MM.1S (cell line): ENCODE data around the gene FAM163A.
"Not testable (repeated sequence)": the region's sequence is repeated elsewhere in the genome, so short reads cannot be mapped to it uniquely, and the experiment has no call there.

Experiments used
- DNase-seq: peaks from one replicate; pipeline ENCODE4 v3.0.0-alpha.2; 2015
- H2AFZ ChIP-seq: fragments of 300-600 bp; sonication (generic); 2 replicates; pipeline ENCODE4 v1.6.0; 2016; ENCODE audit warnings: antibody characterized with exemption, low read length
- H3F3A ChIP-seq: fragments of 300-600 bp; sonication (generic); 2 replicates; pipeline ENCODE4 v1.6.1; 2016; ENCODE audit warnings: mild to moderate bottlenecking, antibody characterized with exemption, low read length, moderate library complexity, mixed read lengths; ENCODE audit not compliant: insufficient read depth
- H3K27ac ChIP-seq: fragments of 300-600 bp; sonication (generic); 2 replicates; pipeline ENCODE4 v1.5.1; 2016; ENCODE audit warnings: mild to moderate bottlenecking, low read length
- H3K27me3 ChIP-seq: fragments of 300-600 bp; sonication (generic); replicated peaks from 2 replicates; pipeline ENCODE4 v1.6.0; 2016; ENCODE audit warnings: low read length; ENCODE audit not compliant: insufficient read depth
- H3K36me3 ChIP-seq: fragments of 300-600 bp; sonication (generic); replicated peaks from 2 replicates; pipeline ENCODE4 v1.6.1; 2016; ENCODE audit warnings: mild to moderate bottlenecking, low read length, mixed read lengths; ENCODE audit not compliant: insufficient read depth
- H3K4me1 ChIP-seq: fragments of 300-600 bp; sonication (generic); 2 replicates; pipeline ENCODE4 v1.6.1; 2016; ENCODE audit warnings: low read length, mixed read lengths
- H3K4me2 ChIP-seq: fragments of 300-600 bp; sonication (generic); 2 replicates; pipeline ENCODE4 v1.6.0; 2016; ENCODE audit warnings: low read depth, low read length
- H3K4me3 ChIP-seq: fragments of 300-600 bp; sonication (generic); 2 replicates; pipeline ENCODE4 v1.5.1; 2016; ENCODE audit warnings: low read length, mixed read lengths
- H3K79me2 ChIP-seq: fragments of 300-600 bp; sonication (generic); 2 replicates; pipeline ENCODE4 v1.6.1; 2016; ENCODE audit warnings: mixed run types, low read length, mixed read lengths
- H3K9ac ChIP-seq: fragments of 300-600 bp; sonication (generic); 2 replicates; pipeline ENCODE4 v1.6.1; 2016; ENCODE audit warnings: low read length, mixed read lengths
- H3K9me2 ChIP-seq: fragments of 300-600 bp; sonication (generic); replicated peaks from 2 replicates; pipeline ENCODE4 v1.6.1; 2016; ENCODE audit warnings: mild to moderate bottlenecking, low read length, mixed read lengths; ENCODE audit not compliant: insufficient read depth
- H3K9me3 ChIP-seq: fragments of 300-600 bp; sonication (generic); replicated peaks from 2 replicates; pipeline ENCODE4 v1.6.1; 2016; ENCODE audit warnings: mild to moderate bottlenecking, low read length, mixed read lengths; ENCODE audit not compliant: insufficient read depth
- H4K20me1 ChIP-seq: fragments of 300-600 bp; sonication (generic); 2 replicates; pipeline ENCODE4 v1.6.1; 2016; ENCODE audit warnings: mild to moderate bottlenecking, low read length, moderate library complexity, mixed read lengths; ENCODE audit not compliant: insufficient read depth
- EZH2 ChIP-seq: fragments of 300-600 bp; sonication (generic); optimal IDR thresholded peaks from 2 replicates; pipeline ENCODE3; 2017; ENCODE audit warnings: low read depth, mild to moderate bottlenecking, antibody characterized with exemption, low read length, mixed read lengths
- EZH2phosphoT487 ChIP-seq: fragments of 300-600 bp; sonication (generic); IDR thresholded peaks from 2 replicates; pipeline ENCODE4 v1.6.1; 2018; ENCODE audit warnings: antibody characterized with exemption, low read length
- TF ChIP-seq, protein P1 (sequence below): fragments of 300-600 bp; sonication (generic); IDR thresholded peaks from 2 replicates; pipeline ENCODE4 v1.5.1; 2016; ENCODE audit warnings: antibody characterized with exemption, low read length, mixed read lengths

The FAM163A gene

GRCh38 chr1:179840107-179840506 is 97.0 kb downstream of the FAM163A start:
- H3K27ac ChIP-seq = no peak overlapping the region
- TF ChIP-seq, protein P1, sequence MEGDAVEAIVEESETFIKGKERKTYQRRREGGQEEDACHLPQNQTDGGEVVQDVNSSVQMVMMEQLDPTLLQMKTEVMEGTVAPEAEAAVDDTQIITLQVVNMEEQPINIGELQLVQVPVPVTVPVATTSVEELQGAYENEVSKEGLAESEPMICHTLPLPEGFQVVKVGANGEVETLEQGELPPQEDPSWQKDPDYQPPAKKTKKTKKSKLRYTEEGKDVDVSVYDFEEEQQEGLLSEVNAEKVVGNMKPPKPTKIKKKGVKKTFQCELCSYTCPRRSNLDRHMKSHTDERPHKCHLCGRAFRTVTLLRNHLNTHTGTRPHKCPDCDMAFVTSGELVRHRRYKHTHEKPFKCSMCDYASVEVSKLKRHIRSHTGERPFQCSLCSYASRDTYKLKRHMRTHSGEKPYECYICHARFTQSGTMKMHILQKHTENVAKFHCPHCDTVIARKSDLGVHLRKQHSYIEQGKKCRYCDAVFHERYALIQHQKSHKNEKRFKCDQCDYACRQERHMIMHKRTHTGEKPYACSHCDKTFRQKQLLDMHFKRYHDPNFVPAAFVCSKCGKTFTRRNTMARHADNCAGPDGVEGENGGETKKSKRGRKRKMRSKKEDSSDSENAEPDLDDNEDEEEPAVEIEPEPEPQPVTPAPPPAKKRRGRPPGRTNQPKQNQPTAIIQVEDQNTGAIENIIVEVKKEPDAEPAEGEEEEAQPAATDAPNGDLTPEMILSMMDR = no peak
- TF ChIP-seq EZH2phosphoT487 (no peak), EZH2 (no peak)
- H3K9ac ChIP-seq = no peak overlapping the region

GRCh38 chr1:179848233-179848632 is 105.1 kb downstream of the FAM163A start:
- no peaks in the 10 kb centered on the region for H3K4me1 ChIP-seq
- H3K4me2 ChIP-seq = no peak overlapping the region
- H3K9me3 ChIP-seq = no peaks in the 10 kb centered on the region
- H3K9ac ChIP-seq = no peak overlapping the region
- no peaks in the 10 kb centered on the region for H3K79me2 ChIP-seq
- peaks cover 4% of the 10 kb centered on the region; the same call in 1 of the 2 replicates for H3K36me3 ChIP-seq
- H3K27me3 ChIP-seq = no peaks in the 10 kb centered on the region
- H2AFZ ChIP-seq = no peak overlapping the region
- no peak for DNase-seq
- H4K20me1 ChIP-seq = no peaks in the 10 kb centered on the region
- H3K4me3 ChIP-seq = no peak overlapping the region
- no peaks in the 10 kb centered on the region for H3K9me2 ChIP-seq
- H3K27ac ChIP-seq = no peak overlapping the region
- TF ChIP-seq, protein P1 = no peak
- no peak for TF ChIP-seq EZH2
- no peak for TF ChIP-seq EZH2phosphoT487
- H3F3A ChIP-seq = no peaks in the 10 kb centered on the region

More at GRCh38 chr1:179840107-179840506, 97.0 kb downstream of the FAM163A start:
- no peaks in the 10 kb centered on the region for H3F3A ChIP-seq
- H3K9me2 ChIP-seq = no peaks in the 10 kb centered on the region
- no peaks in the 10 kb centered on the region for H4K20me1 ChIP-seq
- H3K36me3 ChIP-seq = 0 out of 2 replicates have a peak, but pooled peaks cover 2% of the 10 kb centered on the region
- H3K79me2 ChIP-seq = no peaks in the 10 kb centered on the region
- H3K4me1 ChIP-seq = no peaks in the 10 kb centered on the region
- no peaks in the 10 kb centered on the region for H3K9me3 ChIP-seq
- DNase-seq = no peak
- no peak overlapping the region for H2AFZ ChIP-seq
- H3K4me3 ChIP-seq = no peak overlapping the region
- no peaks in the 10 kb centered on the region for H3K27me3 ChIP-seq
- no peak overlapping the region for H3K4me2 ChIP-seq

DNA sequence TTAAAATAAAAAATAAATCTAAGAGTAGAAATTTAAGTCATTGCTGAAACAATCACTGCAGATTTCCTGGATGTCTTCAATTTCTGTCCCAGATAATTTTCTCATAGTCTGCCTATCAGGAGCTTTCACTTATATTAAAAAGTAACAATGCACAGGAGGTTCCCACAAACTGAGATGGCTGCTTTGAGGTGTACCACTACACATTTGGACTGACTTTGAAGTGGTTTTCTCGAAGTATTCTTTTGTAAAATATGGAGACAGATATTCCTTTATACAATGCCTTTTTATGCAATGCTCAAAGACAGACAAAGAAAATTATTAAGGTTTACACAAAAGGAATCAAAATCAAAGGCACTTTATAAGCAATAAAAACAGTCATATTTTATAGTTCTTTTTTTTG is 110.0 kb downstream of the FAM163A start:
- Histone ChIP-seq H3K4me1 (no peaks in the 10 kb centered on the region), H3K9me2 (no peaks in the 10 kb centered on the region), H3K9ac (no peak overlapping the region), H3K4me3 (no peak overlapping the region), H2AFZ (no peak overlapping the region), H3K27ac (no peak overlapping the region), H3K9me3 (no peaks in the 10 kb centered on the region), H3K27me3 (no peaks in the 10 kb centered on the region), H3K4me2 (no peak overlapping the region), H3F3A (no peaks in the 10 kb centered on the region), H4K20me1 (no peaks in the 10 kb centered on the region), H3K79me2 (no peaks in the 10 kb centered on the region), H3K36me3 (peaks cover 3% of the 10 kb centered on the region; the same call in 1 of the 2 replicates)
- TF ChIP-seq EZH2 = no peak
- TF ChIP-seq, protein P1 = no peak
- no peak for DNase-seq

DNA sequence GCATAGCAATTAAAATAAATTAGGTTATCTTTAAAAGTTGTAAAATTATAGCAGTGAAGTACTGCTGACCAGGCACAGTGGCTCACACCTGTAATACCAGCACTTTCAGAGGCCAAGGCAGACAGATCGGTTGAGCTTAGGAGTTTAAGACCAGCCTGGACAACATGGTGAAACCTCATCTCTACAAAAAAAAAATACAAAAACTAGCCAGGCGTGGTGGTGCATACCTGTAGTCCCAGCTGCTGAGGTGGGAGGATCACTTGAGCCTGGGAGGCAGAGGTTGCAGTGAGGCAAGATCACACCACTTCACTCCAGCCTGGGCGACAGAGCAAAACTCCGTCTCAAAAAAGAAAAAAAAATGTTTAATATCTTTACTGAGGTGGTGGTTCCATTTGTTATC is 112.7 kb downstream of the FAM163A start:
- H3K4me3 ChIP-seq, H2AFZ ChIP-seq, H3K27ac ChIP-seq, DNase-seq, H3K4me2 ChIP-seq, H3K27me3 ChIP-seq, H3K4me1 ChIP-seq, H3K9ac ChIP-seq, H3K79me2 ChIP-seq, H3K9me3 ChIP-seq, H4K20me1 ChIP-seq, H3K9me2 ChIP-seq, H3K36me3 ChIP-seq, H3F3A ChIP-seq: not testable (repeated sequence)
